CD4-positive, alpha-beta T cell treated with Interleukin-12 subunit alpha and Interleukin-12 subunit beta, for 1 hour (primary cell): Measurements from ENCODE around the gene CEACAM4.

ENCODE experiments used
- DNase-seq: peaks from one replicate; pipeline ENCODE4 v3.0.0-alpha.2; 2020

The CEACAM4 gene

DNA sequence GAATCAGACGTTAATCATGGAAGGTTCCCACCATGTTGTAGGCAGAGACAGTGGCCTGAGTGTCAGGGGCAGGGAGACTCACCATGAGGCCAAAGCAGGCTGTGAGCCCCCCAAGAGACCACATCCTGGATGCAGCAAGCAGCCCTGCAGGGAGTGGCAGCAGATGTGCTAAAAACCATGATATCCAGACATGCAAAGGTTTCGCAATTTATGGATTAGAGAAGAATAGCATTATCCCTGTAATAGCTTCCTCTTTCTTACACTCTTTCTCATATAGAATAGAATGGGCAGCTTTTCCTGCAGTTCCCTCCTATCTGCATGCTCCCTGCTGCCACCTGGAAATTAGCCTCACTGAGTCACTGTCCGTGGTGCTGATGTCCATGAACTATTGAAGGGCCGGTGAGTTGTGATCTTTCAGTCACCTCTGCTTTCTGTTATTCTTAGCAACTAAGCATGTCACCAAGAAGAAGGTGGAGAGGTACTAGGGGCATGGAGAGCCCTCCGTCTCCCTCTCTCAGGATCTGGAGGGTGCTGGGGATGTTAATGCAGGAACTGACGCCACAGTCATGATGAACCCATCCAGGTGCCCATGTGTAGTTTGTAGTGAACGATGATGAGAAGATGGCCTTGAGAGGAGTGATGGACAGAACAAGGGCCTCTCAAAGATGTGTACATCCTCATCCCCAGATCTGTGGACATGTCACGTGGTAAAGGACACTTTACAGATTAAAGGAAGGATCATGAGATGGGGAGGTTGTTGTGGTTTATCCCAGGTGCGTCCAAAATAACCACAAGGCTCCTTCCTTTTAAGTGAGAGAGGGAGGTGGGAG is 9.9 kb downstream of the CEACAM4 start:
- DNase-seq = no peak

DNA sequence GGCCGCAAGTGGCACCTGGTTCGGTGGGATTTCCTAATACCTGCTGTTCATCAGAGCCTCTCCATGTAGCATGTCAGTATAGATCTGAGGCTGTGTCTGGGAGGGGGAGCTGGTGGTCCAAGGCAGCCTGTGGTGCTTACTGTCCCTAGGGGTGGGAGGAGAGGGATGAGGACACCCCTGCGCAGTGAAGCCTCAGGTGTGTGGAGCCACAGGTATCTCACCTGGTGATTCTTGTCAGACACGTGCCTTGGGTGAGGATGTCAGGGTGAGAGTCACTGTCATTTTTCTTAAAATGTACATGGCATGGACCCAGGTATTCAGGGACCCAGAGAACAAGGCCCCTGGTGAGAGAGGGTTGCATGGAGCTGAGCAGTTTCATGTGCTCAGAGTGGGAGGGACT is 11.7 kb downstream of the CEACAM4 start:
- DNase-seq = no peak

DNA sequence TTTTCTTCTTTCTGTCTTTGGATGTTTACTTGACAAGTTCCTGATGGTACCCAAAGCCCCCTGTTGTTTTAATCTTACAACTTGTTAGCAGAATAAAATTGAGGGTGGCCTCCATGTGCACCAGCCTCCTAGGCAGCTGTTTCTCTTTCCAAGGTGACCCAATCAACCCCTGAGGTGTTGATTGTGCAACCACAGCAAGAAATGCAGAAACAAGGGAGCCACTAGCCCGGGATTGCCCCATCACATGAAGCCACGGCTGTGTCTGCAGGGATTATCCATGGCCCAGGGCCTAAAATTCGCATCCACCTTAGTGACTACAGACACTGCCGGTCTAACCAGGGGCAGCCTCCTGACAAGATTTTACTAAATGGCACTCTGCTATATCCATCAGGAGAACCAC is 14.4 kb downstream of the CEACAM4 start:
- DNase-seq = no peak

DNA sequence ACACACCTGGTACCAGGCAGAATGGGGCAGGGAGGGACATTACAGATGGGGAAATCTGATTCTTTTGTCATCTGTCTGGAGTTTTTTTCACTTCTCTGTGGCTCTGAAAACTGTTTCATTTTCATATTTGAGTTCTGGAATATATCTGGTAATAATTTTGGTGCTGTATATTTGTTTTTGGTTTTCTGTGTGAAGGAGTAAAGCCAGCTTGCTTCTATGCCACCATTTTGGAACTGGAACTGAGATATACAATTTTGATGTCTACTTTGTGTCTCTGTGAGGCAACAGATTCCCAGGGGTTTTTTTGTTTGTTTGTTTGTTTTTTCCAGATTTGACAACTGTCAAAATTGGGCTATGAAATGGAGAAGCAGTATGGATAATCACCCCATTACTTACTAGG is 16.1 kb downstream of the CEACAM4 start:
- no peak for DNase-seq

DNA sequence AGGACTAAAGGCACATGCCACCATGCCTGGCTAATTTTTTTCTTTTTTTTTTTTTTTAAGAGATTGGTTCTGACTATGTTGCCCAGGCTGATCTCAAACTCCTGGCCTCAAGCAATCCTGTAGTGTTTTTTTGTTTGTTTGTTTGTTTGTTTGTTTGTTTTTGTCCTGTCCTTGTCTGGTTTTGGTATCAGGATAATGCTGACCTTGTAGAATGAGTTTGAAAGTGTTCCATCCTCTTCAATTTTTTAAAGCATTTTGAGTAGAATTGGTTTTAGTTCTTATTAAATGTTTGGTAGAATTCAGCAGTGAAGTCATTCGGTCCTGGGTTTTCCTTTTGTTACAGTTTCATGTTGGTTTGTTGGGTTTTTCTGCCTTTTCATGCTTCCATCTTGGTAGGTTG is 19.2 kb downstream of the CEACAM4 start:
- no peak for DNase-seq

DNA sequence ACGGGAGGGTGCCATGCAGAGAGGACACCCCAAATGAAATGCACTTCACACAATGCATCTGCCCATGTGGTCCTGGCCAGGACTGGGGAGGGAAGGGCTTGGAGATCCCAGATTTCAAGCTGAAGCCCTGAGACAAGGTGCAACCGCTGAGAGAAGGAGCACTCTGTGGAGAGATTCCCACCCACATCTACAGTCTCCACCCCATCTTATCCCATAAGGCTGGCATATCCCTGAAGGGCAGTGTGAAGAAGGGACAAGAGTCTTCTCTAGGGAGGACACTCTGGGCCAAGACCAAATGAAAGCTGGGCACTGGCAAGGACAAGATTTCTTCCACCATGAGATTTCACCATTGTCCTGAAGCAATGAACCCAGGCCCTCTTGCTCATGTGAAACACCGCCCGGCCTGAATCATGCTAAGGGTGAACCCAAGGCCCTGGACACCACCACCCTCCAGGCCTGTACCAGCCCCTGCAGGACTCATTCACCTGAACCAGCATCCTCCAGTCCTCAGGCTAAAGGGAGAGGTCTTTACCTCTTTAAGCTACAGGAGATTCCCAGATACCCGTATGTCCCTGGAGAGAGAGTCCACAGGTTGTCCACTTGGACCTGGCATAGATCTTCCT is 20.5 kb downstream of the CEACAM4 start:
- DNase-seq = no peak

DNA sequence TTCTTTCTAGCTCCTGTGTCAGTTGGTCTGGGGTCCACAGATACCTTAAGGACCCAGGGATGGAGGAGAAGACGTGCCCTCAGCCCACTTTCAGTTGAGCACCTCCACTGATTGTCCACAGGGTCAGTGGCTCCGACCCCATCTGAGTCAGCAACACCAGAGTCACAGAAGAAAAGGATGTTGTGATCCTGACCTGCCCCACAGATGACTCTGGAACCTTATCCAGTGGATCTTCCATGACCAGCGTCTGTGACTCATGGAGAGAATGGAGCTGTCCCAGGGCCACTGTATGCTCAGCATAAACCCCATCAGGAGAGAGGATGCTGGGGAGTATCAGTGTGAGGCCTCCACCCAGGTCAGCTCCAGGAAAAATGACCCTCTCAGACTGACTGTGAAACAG is 22.0 kb downstream of the CEACAM4 start:
- DNase-seq = no peak

DNA sequence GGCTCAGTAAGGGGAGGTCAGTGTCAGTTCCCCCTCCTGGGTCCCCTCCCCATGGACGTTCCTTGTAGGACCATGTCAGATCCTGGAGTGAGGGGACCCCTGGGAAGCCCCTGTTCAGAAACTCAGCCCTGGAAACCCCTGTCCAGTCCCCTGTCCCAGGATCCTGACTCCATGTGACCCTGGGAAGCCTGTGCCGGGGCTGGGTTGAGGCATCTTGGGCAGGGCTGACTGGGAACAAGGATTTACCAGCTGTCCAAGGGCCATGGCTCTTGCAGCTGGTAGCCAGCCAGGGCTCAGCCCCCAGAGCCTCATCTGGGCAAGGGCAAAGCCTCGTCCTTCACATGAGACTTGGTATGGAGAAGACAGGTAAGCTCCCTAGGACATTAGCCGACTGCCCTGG is 25.1 kb downstream of the CEACAM4 start:
- no peak for DNase-seq

DNA sequence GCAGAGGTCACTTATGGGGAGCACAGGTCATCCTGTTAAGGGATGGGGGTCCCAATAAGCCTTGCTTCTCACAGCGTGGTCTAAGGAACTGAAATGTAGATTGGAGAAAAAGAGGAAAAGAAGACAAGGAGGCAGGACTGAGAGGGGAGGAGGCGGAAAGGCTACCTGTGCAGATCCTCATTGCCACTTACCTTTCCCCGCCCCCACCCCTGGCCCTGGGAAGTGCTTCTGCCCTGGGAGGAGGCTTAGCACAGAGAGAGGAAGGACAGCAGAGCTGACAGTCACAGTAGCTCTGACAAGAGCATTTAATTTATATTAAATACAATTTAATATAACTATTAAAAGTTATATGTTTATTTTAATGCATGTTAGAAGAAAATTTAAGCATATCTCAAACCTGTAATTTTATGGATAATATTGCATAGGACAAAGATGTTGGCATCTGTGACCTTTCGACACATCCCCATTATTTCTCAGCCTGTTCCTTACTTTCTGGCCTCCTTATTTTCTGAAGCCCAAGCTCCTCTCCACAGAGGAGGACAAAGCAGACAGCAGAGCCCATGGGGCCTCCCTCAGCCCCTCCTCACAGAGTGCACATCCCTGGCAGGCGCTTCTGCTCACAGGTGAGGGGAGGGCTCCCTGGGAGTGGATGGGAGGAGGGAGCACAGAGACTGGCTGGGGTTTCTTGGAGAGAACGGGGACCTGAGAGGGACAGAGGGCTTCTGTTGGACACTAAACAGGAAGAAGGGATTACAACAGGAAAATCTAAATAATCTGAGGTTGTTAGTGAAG is 27.5 kb downstream of the CEACAM4 start:
- no peak for DNase-seq

DNA sequence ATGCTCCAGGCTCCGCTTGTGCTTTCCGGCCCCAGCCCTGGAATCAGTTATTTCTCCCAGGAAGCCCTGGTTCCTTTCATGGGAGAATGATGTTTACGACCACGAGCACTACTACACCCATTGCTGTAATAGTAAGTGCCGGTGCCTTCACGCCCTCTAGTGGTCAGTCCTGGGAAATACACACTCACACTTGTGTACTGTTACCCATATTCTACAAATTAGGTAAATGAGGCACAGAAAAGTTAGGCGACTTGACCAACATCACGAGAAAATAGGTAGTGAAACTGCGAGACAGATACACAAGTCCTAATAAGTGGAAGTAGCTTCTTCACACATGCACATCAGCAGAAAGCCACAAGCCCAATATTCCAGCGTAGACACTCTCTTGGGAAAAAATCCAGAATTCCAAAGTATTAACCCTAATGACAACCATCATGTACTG is 29.3 kb downstream of the CEACAM4 start:
- peak; percentile 82 for DNase-seq

DNA sequence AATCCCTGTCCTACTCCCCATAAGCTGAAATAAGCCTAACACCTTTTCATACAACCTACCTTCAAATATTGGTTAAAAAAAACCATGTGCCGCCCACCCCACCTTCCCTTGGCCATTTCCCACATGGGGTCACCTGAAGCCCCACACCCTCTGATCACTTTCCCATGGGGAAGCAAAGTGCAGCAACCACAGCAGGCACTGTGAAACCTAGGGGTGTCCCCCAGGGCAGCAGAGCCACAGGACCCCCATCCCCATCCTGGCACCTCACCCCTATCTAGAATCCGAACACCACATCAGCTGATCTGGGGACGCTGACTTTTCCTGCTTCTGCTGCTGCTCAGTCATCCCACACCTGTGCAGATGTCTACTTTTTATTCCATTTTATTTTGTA is 31.0 kb downstream of the CEACAM4 start:
- DNase-seq = no peak

DNA sequence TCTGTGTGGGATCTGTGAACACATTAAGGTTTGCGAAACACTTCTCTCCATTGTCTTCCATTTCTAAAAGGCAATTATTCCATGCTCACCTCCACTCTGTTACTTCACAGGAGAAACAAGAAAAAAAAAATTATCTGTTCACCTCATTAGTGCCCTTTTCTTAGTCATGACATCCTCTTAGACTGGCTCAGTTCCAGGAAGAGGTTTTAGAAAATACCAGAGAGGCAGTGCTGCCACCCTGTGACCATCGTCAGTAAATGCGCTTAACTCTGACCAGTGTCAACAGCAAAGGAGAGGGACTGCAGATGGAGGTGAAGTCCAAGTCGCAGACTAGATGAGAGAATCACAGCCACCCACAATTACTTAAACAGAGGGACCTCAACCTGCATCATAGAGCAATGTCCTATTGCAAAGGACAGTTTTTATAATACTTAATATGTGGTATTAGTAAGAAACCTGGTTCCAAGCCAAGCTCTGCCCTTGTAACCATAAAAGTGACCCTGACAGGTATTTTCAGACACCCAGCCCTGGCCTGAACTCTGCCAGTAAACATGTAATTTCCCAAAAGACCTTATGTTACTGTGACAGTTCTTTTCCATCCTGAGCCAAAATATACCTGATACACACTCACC is 31.5 kb downstream of the CEACAM4 start:
- DNase-seq = peak; percentile 83

DNA sequence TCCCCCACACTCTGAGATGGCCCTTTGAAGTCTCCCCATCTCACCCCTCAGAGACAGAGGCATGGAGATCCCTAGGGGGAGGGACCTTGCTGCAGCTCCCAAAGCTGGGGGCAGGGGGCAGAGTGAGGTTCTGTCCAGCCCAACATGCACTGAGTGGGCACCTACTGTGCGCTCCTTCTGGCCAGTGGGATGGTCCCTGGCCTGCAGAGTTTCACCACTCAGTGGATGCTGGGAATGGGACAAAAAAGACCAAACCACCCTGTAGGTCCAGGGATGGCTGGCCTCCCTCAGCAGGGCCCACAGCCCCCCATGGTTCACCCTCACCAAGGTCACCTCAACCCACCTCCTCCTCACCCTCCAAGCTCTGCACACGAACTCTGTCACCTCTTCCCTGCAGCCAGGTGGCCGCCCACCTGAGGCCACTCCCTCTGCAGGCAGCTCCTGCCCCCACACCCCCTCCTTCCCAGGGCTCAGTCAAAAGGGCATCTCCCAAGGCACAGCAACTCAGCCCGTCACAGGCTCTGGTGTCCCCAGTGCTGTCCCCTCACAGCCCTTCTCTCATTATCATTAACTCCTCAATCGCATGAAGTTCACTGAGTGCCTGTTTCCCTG is 34.8 kb downstream of the CEACAM4 start:
- no peak for DNase-seq

DNA sequence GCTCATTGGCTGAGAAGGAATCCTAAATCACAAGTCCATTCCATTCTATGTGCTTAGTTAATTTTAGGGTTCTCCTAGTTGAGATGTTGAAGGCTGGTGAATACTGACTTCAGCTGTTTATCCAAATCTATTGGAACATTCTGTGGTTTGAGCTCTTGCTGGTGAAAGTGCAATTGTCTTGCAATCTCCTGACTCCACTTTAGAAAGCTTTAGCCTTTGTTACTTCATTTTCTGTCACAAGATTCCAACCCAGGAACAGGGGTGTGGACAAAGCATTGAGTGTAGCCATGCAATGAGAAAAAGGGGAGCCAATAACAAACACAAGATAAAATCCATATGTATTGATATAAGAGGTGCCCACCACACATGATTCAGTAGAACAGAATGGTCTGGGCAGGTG is 35.9 kb downstream of the CEACAM4 start:
- DNase-seq = no peak

DNA sequence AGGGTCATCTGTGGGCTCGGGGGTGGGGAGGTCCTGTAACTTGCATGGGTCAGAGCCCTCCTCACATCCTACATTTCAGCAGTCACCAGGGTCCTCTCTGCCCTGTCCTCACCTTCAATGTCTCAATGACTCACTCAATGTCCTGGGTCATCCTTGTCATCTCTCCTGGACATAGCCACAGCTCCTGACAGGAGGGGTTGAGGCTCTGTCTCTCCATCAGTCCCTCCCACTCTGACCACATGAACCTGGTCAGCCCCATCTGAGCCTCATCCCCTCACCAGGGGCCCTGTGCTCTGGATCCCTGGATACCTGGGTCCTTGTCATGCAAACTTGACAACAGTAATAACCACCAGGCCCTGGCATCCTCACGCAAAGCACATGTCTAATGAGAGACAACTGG is 37.5 kb downstream of the CEACAM4 start:
- DNase-seq = no peak

DNA sequence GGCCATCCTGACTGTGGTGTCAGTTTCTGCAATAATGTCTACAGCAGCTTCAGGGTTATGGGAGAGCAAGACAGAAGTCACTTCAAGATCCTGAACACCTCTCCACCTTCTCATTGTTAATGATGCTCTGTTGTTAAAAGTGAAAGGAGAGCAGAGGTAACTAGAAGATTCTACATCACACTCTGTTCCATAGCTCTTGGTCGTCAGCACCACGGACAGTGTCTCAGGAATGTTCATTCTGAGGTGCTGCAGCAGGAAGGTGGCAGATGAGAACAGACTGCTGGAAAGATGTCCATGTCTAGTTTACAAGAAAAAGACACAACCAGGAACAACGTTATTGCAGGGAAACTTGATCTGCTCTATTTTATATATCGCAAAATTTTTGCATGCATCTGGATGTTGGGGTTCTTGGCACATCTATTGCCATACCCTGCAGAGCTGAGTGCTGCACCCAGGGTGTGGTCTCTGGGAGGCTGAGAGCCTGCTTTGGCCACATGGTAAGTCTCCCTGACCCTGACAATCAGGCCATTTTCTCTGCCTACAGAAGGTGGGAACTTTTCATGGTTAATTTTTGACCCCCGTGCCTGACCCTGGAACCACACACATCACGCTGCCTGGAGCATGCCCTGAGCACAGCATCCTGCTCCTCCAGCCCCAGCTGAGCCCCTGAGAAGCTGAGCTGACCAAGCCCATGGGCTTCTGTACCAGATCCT is 38.2 kb downstream of the CEACAM4 start:
- DNase-seq = no peak

DNA sequence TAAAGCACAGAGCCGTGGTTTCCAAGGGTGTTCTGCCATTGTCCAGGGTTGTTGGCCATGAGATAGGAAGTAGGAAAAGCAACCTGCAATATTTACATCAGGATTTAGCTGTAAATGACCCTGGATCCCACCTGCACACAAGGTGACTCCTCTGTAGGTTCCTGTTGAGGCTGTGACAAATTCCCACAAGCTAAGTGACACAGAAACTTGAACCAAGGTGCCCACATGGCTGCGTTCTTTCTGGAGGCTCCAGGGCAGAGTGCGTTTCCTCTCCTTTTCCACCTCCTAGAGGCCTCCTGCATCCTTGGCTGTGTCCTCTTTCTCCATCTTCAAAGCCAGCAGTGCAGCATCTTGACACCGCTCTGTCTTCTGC is 39.0 kb downstream of the CEACAM4 start:
- DNase-seq = no peak

DNA sequence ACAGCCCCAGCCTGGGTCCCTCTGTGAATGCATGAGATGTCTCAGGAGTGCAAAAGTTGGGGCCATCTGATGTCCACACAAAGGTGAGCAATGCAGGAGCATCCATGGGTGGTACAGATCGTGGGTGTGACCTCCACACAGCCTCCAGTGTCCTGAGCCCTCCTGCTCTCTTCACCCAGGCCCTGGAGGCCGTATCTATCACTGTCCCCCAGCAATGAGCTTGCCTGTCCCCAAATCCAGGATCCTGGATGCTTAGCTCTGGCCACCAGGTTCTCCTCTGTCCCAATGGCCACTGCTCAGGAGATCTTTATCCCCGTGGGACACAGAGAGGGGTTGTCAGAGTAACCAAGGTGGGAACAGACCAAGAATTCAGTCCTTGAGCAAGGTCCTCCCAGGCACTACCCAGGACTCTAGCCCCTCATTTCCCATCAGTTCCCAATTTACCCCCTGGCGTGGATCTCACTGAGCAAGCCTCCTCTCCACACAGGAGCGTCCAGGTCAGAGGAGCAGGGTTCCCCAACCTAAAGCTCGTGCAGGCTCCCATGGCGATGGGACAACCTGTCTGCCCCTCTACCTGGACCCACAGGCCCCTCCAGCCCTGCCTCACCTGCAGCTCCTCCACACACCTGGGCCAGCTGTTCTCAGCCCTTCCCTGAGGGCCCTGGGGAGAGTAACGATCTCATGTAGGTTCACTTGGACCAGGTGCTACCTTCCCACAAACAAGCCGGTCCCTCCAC is 39.6 kb downstream of the CEACAM4 start:
- DNase-seq = no peak

DNA sequence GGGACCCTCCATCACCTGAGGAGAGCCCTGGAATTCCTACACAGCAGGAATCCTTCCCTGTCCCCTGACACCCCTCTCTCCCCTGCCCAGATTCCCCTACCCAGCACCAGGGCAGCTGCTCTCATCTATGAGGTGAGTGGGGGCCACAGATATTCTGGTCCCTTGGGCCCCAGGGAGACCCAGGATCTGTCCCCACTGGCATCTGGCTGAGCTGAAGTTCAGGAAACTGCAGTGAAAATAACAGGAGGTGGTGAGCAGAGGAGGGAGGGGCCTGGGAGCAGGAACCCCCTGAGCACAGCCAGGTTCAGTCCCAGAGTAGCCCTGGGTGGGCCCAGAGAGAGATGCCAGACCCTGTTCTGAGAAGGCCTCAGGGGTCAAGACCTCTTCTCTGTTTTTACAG is 40.8 kb downstream of the CEACAM4 start:
- DNase-seq = no peak

DNA sequence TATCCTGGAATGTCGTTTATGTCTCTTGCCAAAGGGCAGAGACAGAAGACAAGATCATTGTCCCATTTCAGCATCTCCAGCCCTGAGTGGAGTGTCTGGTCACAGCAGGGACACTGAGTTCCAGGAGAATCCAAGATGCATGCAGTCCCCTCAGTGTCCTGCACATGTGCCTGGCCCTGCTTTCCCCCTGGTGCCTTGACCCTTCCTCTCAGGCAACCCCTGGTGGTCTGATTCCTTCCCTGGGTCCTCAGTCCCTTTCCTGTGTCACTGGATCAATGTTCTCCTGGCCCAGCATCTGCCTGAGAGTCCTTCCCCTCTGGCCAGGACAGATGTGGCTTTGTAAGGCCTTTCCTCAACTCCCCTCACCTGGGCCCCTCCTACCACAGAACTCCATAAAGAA is 41.9 kb downstream of the CEACAM4 start:
- no peak for DNase-seq

DNA sequence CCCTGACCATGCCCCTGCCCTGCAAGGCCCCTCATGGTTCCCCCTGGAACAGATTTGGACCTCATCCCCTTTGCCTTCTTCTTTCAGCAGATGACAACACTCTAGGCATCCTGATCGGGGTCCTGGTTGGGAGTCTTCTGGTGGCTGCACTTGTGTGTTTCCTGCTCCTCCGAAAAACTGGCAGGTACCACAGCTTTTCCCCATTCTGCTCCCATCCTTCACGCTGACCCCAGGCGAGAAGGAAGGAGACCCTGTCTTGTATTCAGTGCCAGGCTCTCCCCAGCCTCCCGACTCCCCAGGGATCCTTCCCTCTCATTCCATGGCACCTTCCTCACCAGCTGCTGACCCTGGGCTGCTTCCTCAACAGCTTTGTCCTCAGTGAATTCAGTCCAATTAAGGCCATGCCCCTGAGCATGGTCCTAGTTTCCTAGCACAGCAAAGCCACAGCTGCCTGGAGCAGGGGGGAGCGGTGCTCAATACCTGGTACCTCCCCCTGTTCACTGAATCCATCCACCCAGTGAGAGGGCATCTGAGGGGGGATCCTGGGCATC is 42.5 kb downstream of the CEACAM4 start:
- no peak for DNase-seq
